DND-41 (cell line): ENCODE measurements around the gene AUTS2.

Source experiments
- EZH2 ChIP-seq: IDR thresholded peaks from 3 replicates; pipeline ENCODE4 v1.6.1; 2012; ENCODE audit warnings: borderline replicate concordance, low read depth, mild to moderate bottlenecking, moderate library complexity, low read length, inconsistent platforms; ENCODE audit not compliant: severe bottlenecking
- TF ChIP-seq, protein P1 (sequence below): IDR thresholded peaks from 2 replicates; pipeline ENCODE4 v1.5.1; 2012; ENCODE audit warnings: borderline replicate concordance, low read length, moderate library complexity, mild to moderate bottlenecking; ENCODE audit not compliant: poor library complexity, severe bottlenecking; ENCODE audit errors: extremely low read depth

DNA sequence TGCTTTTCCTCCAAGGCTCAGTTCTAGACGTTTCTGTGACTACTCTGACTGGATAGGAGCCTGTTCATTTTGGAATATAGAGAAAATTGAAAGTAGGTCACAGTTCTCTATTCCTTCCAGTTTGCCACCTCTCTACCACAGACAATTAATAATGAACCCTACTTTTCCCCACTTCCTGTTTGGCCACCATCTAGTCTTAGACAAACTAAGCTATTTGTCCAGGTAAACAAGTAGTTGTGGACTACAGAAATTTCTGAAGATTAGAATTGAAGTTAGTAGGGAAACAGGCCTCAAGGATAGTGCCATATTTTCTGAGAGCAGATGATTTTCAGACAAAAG lies 87.0 kb downstream of the AUTS2 start:
- TF ChIP-seq, protein P1, sequence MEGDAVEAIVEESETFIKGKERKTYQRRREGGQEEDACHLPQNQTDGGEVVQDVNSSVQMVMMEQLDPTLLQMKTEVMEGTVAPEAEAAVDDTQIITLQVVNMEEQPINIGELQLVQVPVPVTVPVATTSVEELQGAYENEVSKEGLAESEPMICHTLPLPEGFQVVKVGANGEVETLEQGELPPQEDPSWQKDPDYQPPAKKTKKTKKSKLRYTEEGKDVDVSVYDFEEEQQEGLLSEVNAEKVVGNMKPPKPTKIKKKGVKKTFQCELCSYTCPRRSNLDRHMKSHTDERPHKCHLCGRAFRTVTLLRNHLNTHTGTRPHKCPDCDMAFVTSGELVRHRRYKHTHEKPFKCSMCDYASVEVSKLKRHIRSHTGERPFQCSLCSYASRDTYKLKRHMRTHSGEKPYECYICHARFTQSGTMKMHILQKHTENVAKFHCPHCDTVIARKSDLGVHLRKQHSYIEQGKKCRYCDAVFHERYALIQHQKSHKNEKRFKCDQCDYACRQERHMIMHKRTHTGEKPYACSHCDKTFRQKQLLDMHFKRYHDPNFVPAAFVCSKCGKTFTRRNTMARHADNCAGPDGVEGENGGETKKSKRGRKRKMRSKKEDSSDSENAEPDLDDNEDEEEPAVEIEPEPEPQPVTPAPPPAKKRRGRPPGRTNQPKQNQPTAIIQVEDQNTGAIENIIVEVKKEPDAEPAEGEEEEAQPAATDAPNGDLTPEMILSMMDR: no peak
- TF ChIP-seq EZH2: no peak
